ENCODE data around the gene MUC22.
A peak's percentile ranks its signal among the peaks of the same experiment; 100 is the strongest.
"Not testable (repeated sequence)": the region's sequence is repeated elsewhere in the genome, so short reads cannot be mapped to it uniquely, and the experiment has no call there.

MUC22 gene

GRCh38 chr6:31010393-31011060 lies at the start of gene MUC22:
MUC22 (plus strand) TSS chr6:31010474; CDS start chr6:31010707, 233 bp downstream.
- no peak for DNase-seq (ENCODE audit: low read depth, low spot score)

GRCh38 chr6:30960907-30961673 lies 49.2 kb upstream of the MUC22 start:
- no peak for DNase-seq (ENCODE audit: low read depth, low spot score)

- no peak for DNase-seq (ENCODE audit: low read depth, low spot score)
Observed at GRCh38 chr6:30962716-30963115, 47.6 kb upstream of the MUC22 start.

DNA sequence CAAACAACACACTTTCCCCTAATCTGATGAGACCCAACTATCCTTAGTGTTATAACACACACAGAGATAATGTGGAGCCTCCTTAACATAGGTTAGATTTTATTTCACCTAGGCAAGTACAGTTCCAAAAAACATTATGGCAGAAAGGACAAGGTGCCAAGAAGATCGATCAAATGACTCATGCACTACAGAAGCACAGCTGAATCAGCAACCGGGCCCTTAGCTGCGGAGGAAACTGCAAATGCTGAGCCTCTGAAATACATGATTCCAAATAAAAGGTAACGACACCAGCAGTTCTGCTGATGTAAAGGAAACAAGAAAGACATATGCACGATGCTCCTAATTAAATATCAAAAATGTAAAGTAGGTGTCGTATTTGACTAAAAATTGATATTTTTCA lies 46.6 kb upstream of the MUC22 start:
- DNase-seq (ENCODE audit: low read depth, low spot score) = no peak

- no peak for DNase-seq (ENCODE audit: low read depth, low spot score)
Observed at GRCh38 chr6:30964075-30964474, 46.2 kb upstream of the MUC22 start.

- DNase-seq (ENCODE audit: low read depth, low spot score) = no peak
Observed at GRCh38 chr6:30965140-30965601, 45.1 kb upstream of the MUC22 start.

GRCh38 chr6:30966154-30966553 lies 44.1 kb upstream of the MUC22 start:
- DNase-seq (ENCODE audit: low read depth, low spot score) = no peak

- DNase-seq (ENCODE audit: low read depth, low spot score) = not testable (repeated sequence)
Observed at GRCh38 chr6:30969171-30969570, 41.1 kb upstream of the MUC22 start.

DNA sequence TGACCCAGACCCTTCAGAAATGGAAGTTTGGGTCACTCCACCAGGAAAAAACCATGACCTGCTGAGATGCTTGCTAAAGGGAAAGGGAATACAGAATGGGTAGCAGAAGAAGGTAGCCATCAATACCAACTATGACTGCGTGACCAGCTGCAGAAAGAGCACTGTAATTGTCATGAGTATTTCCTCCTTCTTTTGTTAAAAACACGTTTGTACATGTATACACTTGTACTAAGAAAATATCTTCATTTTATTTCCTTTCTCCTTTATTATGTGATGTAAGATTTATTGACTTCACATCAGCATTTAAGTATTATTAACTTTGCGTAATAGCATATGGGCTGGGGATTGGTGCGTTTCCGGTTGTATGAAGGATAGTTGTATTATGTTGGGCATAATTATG lies 39.3 kb upstream of the MUC22 start:
- DNase-seq (ENCODE audit: low read depth, low spot score) = no peak

DNA sequence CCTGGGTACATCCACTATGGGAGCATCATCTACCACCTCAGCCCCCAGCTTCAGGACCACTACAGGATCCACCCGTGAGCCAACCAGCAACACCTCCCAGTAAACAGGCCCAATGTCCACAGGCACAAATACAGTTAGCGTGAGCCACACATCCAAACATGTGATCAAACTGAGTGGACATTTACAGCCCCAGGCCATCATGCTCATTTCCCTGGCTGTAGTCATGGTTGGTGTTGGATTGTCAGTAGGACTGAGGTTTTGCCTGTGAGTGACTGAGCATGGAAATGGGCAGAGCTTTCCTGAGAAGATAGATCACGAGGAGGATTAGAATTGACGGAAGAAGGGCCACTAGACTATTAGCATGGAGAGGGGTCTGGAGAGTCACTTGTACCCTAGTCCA lies 37.5 kb upstream of the MUC22 start:
- no peak for DNase-seq (ENCODE audit: low read depth, low spot score)

GRCh38 chr6:30974490-30975252 lies 35.6 kb upstream of the MUC22 start:
- DNase-seq (ENCODE audit: low read depth, low spot score) = no peak

DNA sequence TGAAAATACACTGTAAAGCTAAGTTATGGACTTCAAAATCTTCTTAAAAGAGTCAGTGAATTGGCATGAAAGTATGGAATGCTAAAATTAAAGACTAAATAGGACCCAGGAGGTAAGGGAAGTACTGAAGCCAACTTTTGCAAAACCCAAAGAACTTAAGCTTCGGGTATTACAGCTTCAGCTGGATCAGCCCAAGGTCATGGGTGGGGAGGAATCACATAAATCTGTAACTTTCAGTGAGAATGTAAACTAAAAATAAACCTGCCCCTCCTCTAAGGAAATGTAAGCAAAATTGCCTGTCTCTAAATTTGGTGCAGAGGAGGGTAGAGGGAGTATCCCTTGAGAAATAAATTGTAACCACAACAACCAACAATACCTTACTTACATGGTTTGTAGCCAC lies 31.1 kb upstream of the MUC22 start:
- DNase-seq (ENCODE audit: low read depth, low spot score) = no peak

DNA sequence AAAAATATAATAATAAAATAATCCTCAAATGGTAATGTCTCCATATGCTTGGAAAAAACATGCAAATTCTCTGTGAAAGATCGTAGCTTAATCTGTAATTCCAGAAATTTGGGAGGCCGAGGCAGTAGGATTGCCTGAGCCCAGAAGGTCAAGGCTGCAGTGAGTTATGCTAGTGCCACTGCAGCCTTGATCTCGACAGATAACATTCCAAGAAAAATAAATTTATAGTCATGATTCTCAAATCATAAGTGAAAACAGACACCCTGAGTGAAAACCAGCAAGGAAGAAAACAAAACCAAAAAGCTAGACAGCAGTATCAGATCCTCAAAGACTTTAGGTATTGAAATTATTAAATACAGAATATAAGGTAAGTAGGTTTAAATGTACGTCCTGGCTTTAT lies 30.6 kb upstream of the MUC22 start:
- DNase-seq (ENCODE audit: low read depth, low spot score) = no peak

DNA sequence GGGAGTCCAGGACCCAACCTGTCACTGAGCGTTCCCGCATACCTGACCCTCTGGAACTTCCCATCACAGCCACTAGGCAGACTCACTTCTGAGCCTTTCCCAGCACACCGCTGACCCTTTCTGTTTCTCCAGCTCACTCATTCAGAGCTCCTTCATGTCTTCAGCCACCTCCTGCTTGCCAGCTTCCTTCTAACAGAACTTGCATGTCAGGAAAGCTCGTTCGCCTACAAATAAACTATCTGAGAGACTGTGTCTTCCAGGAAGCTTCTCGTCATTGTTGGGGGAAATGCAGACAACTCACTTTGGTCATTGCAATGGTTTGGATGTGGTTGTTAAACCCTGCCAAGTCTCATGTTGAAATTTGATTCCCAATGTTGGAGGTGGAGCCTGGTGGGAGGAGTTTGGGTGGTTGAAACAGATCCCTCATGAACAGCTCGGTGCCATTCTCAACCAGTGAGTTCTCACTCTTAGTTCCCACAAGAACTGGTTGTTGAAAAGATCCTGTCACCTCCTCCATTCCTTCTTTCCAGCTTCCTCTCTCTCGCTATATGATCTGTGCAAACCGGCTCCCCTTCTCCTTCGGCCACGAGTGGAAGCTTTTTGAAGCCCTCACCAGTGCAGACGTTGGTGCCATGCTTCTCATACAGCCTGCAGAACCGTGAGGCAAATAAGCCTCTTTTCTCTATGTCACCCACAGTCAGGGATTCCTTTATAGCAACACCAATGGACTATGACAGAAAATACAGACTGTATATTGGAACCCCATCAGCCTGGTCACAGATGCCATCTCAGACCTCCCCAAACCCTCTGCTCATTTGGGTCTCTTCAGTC lies 28.1 kb upstream of the MUC22 start:
- peak; percentile 85 for DNase-seq (ENCODE audit: low read depth, low spot score)

GRCh38 chr6:30983439-30983838 lies 26.8 kb upstream of the MUC22 start, which contains the start of gene MUC21:
MUC21 (plus strand) TSS chr6:30983718; CDS start chr6:30983959, 241 bp downstream.
- DNase-seq (ENCODE audit: low read depth, low spot score) = no peak

- no peak for DNase-seq (ENCODE audit: low read depth, low spot score)
Observed at GRCh38 chr6:30985490-30985889, 24.8 kb upstream of the MUC22 start.

- no peak for DNase-seq (ENCODE audit: low read depth, low spot score)
Observed at GRCh38 chr6:30987304-30987703, 23.0 kb upstream of the MUC22 start.

GRCh38 chr6:30988209-30988825 lies 22.0 kb upstream of the MUC22 start:
- peak; percentile 54 for DNase-seq (ENCODE audit: low read depth, low spot score)

- DNase-seq (ENCODE audit: low read depth, low spot score) = peak; percentile 8
Observed at GRCh38 chr6:30990422-30991086, 19.7 kb upstream of the MUC22 start.

- no peak for DNase-seq (ENCODE audit: low read depth, low spot score)
Observed at GRCh38 chr6:30991891-30992290, 18.4 kb upstream of the MUC22 start.
